Measurements from ENCODE around the gene CYP1A1. TPM values are rescaled to one million over a fixed set of nuclear protein-coding genes. Genes with fewer than 3 reads are reported as not detected.

CYP1A1 gene
- total and polyA plus RNA-seq, 4 donors: 0.19 to 4.4 (median 1.2) TPM

DNA sequence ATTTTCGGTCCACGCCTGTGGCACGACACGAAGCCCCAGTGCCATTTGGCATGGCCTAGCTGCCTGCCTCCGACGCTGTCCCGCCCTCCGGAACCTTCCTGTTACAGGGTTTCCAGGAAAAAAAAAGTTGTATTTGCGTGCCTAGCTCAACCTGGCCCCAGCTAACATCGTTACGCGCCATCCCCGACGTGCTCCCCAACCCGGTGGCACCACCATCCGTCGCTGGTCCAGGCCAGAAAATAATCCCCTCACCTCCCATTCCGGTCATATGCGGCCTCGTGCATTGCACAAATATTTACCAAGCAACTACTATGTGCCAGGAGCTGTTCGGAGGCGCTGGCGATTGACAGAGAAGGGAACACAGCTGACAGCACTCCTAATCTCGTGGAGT, 1.4 kb upstream of the CYP1A1 start:
- Histone ChIP-seq H3K4me3 (ENCODE audit: low read depth in 1 of 3, low read length in 3 of 3) (peak overlapping the region in 2 of 3 donors; percentile 60 to 80), H3K9me3 (ENCODE audit: control insufficient read depth in 4 of 4, low read length in 3 of 4) (no peaks in the 10 kb centered on the region), H3K27ac (ENCODE audit: low read depth in 1 of 2, low read length in 2 of 2) (peak overlapping the region; percentile 88 to 90), H3K36me3 (ENCODE audit: control insufficient read depth in 4 of 4, insufficient read depth in 3 of 4, low read depth in 1 of 4, low read length in 3 of 4) (no peaks in the 10 kb centered on the region), H3K9ac (ENCODE audit: low read depth in 1 of 2, low read length in 2 of 2) (no peak overlapping the region), H3K27me3 (ENCODE audit: control insufficient read depth in 4 of 4, insufficient read depth in 4 of 4, low read length in 3 of 4) (no peaks in the 10 kb centered on the region), H3K4me1 (ENCODE audit: control insufficient read depth in 4 of 4, insufficient read depth in 4 of 4, low read length in 3 of 4) (peaks cover 9 to 49% (median 43%) of the 10 kb centered on the region in 4 donors)
- DNase-seq (ENCODE audit: low spot score): no peak
- TF ChIP-seq EGR1 (IDR thresholded peaks at IDR 0.05; ENCODE audit: low read depth in 2 of 2) (no peak), SP1 (IDR thresholded peaks at IDR 0.05) (peak; percentile 61), TAF1 (conservative IDR thresholded peaks at IDR 0.05) (no peak), RXRA (IDR thresholded peaks at IDR 0.05) (peak; percentile 31 to 38), NR2F2 (IDR thresholded peaks at IDR 0.05) (no peak), HNF4A (conservative IDR thresholded peaks at IDR 0.05) (peak in 1 of 2 donors; percentile 8), JUND (IDR thresholded peaks at IDR 0.05) (no peak), HNF4G (IDR thresholded peaks at IDR 0.05) (no peak), FOXA1 (IDR thresholded peaks at IDR 0.05) (no peak), RAD21 (IDR thresholded peaks at IDR 0.05) (peak in 1 of 2 donors; percentile 20), YY1 (IDR thresholded peaks at IDR 0.05) (no peak)
- TF ChIP-seq, protein P1, sequence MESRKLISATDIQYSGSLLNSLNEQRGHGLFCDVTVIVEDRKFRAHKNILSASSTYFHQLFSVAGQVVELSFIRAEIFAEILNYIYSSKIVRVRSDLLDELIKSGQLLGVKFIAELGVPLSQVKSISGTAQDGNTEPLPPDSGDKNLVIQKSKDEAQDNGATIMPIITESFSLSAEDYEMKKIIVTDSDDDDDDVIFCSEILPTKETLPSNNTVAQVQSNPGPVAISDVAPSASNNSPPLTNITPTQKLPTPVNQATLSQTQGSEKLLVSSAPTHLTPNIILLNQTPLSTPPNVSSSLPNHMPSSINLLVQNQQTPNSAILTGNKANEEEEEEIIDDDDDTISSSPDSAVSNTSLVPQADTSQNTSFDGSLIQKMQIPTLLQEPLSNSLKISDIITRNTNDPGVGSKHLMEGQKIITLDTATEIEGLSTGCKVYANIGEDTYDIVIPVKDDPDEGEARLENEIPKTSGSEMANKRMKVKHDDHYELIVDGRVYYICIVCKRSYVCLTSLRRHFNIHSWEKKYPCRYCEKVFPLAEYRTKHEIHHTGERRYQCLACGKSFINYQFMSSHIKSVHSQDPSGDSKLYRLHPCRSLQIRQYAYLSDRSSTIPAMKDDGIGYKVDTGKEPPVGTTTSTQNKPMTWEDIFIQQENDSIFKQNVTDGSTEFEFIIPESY (IDR thresholded peaks at IDR 0.05): no peak
- TF ChIP-seq, protein P2, sequence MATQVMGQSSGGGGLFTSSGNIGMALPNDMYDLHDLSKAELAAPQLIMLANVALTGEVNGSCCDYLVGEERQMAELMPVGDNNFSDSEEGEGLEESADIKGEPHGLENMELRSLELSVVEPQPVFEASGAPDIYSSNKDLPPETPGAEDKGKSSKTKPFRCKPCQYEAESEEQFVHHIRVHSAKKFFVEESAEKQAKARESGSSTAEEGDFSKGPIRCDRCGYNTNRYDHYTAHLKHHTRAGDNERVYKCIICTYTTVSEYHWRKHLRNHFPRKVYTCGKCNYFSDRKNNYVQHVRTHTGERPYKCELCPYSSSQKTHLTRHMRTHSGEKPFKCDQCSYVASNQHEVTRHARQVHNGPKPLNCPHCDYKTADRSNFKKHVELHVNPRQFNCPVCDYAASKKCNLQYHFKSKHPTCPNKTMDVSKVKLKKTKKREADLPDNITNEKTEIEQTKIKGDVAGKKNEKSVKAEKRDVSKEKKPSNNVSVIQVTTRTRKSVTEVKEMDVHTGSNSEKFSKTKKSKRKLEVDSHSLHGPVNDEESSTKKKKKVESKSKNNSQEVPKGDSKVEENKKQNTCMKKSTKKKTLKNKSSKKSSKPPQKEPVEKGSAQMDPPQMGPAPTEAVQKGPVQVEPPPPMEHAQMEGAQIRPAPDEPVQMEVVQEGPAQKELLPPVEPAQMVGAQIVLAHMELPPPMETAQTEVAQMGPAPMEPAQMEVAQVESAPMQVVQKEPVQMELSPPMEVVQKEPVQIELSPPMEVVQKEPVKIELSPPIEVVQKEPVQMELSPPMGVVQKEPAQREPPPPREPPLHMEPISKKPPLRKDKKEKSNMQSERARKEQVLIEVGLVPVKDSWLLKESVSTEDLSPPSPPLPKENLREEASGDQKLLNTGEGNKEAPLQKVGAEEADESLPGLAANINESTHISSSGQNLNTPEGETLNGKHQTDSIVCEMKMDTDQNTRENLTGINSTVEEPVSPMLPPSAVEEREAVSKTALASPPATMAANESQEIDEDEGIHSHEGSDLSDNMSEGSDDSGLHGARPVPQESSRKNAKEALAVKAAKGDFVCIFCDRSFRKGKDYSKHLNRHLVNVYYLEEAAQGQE (IDR thresholded peaks at IDR 0.05): no peak
- TF ChIP-seq, protein P3, sequence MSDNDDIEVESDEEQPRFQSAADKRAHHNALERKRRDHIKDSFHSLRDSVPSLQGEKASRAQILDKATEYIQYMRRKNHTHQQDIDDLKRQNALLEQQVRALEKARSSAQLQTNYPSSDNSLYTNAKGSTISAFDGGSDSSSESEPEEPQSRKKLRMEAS (IDR thresholded peaks at IDR 0.05): peak; percentile 59
- 11% methylated on average over 24 of the region's 24 CpGs for WGBS

DNA sequence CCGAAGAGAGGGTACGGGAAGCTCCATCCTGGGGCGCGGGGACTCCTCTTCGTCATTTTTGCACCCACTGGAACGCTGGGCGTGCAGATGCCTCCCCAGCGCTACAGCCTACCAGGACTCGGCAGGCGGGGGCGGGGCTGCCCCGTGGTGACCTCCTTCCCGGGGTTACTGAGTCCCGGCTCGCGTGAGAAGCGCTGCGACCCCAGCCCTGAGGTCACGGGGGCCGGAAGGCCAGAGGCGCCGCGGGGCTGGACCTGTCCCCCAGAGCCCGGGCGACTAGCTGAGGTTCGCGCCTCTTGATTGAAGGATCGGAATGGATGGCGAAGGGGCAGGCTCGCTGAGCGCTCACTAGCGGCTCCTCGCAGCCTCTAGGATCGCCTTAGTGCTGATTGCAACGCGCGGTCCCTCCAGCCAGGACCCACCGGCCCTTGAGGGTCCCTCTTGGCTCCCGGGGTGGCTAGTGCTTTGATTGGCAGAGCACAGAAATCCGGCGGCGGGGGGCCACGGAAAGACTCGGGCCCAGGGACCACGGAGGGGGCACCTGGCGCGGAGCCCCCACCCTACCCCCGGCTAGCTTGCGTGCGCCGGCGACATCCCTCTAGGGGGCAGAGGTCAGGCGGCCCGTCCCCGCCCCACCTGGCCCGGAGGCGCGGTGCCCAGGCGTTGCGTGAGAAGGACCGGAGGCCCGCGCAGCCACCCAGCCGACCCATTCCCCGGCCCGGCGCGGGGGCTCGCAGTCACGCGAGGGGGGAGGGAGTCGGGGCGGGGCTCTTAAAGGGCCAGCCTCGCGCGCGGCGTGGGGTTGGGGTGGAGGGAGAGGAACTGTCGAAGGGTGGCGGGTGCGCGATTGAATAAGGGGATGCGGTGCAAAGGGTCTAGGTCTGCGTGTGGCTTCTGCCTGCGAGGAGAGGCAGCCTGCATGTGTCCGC, 781 bp upstream of the CYP1A1 start:
- Histone ChIP-seq H3K9ac (ENCODE audit: low read depth in 1 of 2, low read length in 2 of 2) (no peak overlapping the region), H3K27me3 (ENCODE audit: control insufficient read depth in 4 of 4, insufficient read depth in 4 of 4, low read length in 3 of 4) (no peaks in the 10 kb centered on the region), H3K27ac (ENCODE audit: low read depth in 1 of 2, low read length in 2 of 2) (peak overlapping the region; percentile 88 to 90)

More for the DNA sequence above, 781 bp upstream of the CYP1A1 start:
- Histone ChIP-seq H3K9me3 (ENCODE audit: control insufficient read depth in 4 of 4, low read length in 3 of 4) (no peaks in the 10 kb centered on the region), H3K4me1 (ENCODE audit: control insufficient read depth in 4 of 4, insufficient read depth in 4 of 4, low read length in 3 of 4) (peaks cover 6 to 43% (median 36%) of the 10 kb centered on the region in 4 donors), H3K4me3 (ENCODE audit: low read depth in 1 of 3, low read length in 3 of 3) (peak overlapping the region; percentile 37 to 80 (median 60)), H3K36me3 (ENCODE audit: control insufficient read depth in 4 of 4, insufficient read depth in 3 of 4, low read depth in 1 of 4, low read length in 3 of 4) (no peaks in the 10 kb centered on the region)
- peak; percentile 56 for TF ChIP-seq SP1 (IDR thresholded peaks at IDR 0.05)
- peak; percentile 64 to 93 for TF ChIP-seq RXRA (IDR thresholded peaks at IDR 0.05)
- TF ChIP-seq NR2F2 (IDR thresholded peaks at IDR 0.05): peak; percentile 43
- TF ChIP-seq, protein P4, sequence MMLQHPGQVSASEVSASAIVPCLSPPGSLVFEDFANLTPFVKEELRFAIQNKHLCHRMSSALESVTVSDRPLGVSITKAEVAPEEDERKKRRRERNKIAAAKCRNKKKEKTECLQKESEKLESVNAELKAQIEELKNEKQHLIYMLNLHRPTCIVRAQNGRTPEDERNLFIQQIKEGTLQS (IDR thresholded peaks at IDR 0.05): no peak
- TF ChIP-seq, protein P1 (IDR thresholded peaks at IDR 0.05): no peak
- peak in 1 of 2 donors; percentile 51 for TF ChIP-seq HNF4A (conservative IDR thresholded peaks at IDR 0.05)
- peak; percentile 64 for DNase-seq (ENCODE audit: low spot score)
- WGBS: under 1% methylated on average over 86 of the region's 86 CpGs
